ENCODE measurements around the gene ZBTB17. TPM values are rescaled to one million over a fixed set of nuclear protein-coding genes. Genes with fewer than 3 reads are reported as not detected.
A peak's percentile ranks its signal among the peaks of the same experiment; 100 is the strongest.

The ZBTB17 gene
- total and polyA plus RNA-seq, 9 of the 15 experiments (the other 6 are each of a cell fraction or from before 2014, with no cell fraction given) = 1.1 to 53.4 (median 29.6) TPM

- no peak for TF ChIP-seq PHF21A (IDR thresholded peaks at IDR 0.05; ENCODE audit: borderline replicate concordance, low read depth)
- no peak for TF ChIP-seq ZNF384 (IDR thresholded peaks at IDR 0.05; ENCODE audit: low read depth, low read length)
- TF ChIP-seq CEBPB (tag; IDR thresholded peaks at IDR 0.05) = no peak
- no peak for TF ChIP-seq ZNF75A (CRISPR knock-in tag; IDR thresholded peaks at IDR 0.05)
- no peak for TF ChIP-seq FOXO4 (CRISPR knock-in tag; IDR thresholded peaks at IDR 0.05)
- TF ChIP-seq NUFIP1 (IDR thresholded peaks at IDR 0.05; ENCODE audit: partially characterized antibody) = no peak
- no peak for TF ChIP-seq POLR2G (IDR thresholded peaks at IDR 0.05; ENCODE audit: low read depth, low read length)
- peak; percentile 96 for TF ChIP-seq REST (IDR thresholded peaks at IDR 0.05; ENCODE audit: borderline replicate concordance)
- no peak for TF ChIP-seq REST (CRISPR knock-in tag; IDR thresholded peaks at IDR 0.05; ENCODE audit: low read depth)
- no peak for TF ChIP-seq CXXC5 (CRISPR knock-in tag; IDR thresholded peaks at IDR 0.05)
- TF ChIP-seq FOXJ3 (CRISPR knock-in tag; IDR thresholded peaks at IDR 0.05) = no peak
- TF ChIP-seq TAF1 (IDR thresholded peaks at IDR 0.05; ENCODE audit: control insufficient read depth, extremely low read depth, insufficient read depth, low read length, severe bottlenecking) = no peak
- TF ChIP-seq HIVEP1 (CRISPR knock-in tag; IDR thresholded peaks at IDR 0.05) = no peak
- no peak for TF ChIP-seq ZNF57 (CRISPR knock-in tag; IDR thresholded peaks at IDR 0.05)
- no peak for TF ChIP-seq PTRF (tag; IDR thresholded peaks at IDR 0.05)
- TF ChIP-seq ZNF695 (CRISPR knock-in tag; IDR thresholded peaks at IDR 0.05) = no peak
- no peak for TF ChIP-seq ZBTB17 (CRISPR knock-in tag; IDR thresholded peaks at IDR 0.05)
- no peak for TF ChIP-seq NCOA2 (IDR thresholded peaks at IDR 0.05; ENCODE audit: partially characterized antibody in 2 of 2)
- TF ChIP-seq SLC30A9 (CRISPR knock-in tag; IDR thresholded peaks at IDR 0.05) = no peak
- no peak for TF ChIP-seq KAT8 (IDR thresholded peaks at IDR 0.05; ENCODE audit: low read depth)
- TF ChIP-seq ZNF197 (CRISPR knock-in tag; IDR thresholded peaks at IDR 0.05; ENCODE audit: low read depth) = no peak
- no peak for TF ChIP-seq NFE2L1 (tag; IDR thresholded peaks at IDR 0.05; ENCODE audit: borderline replicate concordance, low read depth)
- TF ChIP-seq XRCC5 (IDR thresholded peaks at IDR 0.05; ENCODE audit: low read depth, low read length) = 0 out of 2 replicates have a peak, but pooled peaks have one; percentile 47
Observed at GRCh38 chr1:16009030-16009460, 33.1 kb upstream of the ZBTB17 start (continued).

Data from K562 (cell line).